HepG2 (cell line): ENCODE data around the gene PARD3. TPM values are rescaled to one million over a fixed set of nuclear protein-coding genes. Genes with fewer than 3 reads are reported as not detected.
A peak's percentile ranks its signal among the peaks of the same experiment; 100 is the strongest.

Experiments
- CEBPB ChIP-seq: IDR thresholded peaks from 2 replicates; pipeline ENCODE4 v1.6.1; 2011; ENCODE audit warnings: low read depth, low read length, improper control_type of control experiment, borderline replicate concordance
- CEBPG ChIP-seq: IDR thresholded peaks from 2 replicates; pipeline ENCODE4 v1.6.1; 2016
- DNMT3B ChIP-seq: conservative IDR thresholded peaks from 2 replicates; pipeline ENCODE4 v1.6.1; 2016; ENCODE audit warnings: missing biosample characterization, control low read depth
- JDP2 ChIP-seq: sonication (generic); formaldehyde crosslinking; IDR thresholded peaks from 2 replicates; pipeline ENCODE4 v1.8.1; 2022; ENCODE audit warnings: missing genetic modification reagents, borderline replicate concordance
- JUND ChIP-seq: sonication (generic); formaldehyde crosslinking; IDR thresholded peaks from 2 replicates; pipeline ENCODE4 v1.8.0; 2022; ENCODE audit warnings: mild to moderate bottlenecking, missing genetic modification reagents
- MTF2 ChIP-seq: sonication (generic); formaldehyde crosslinking; IDR thresholded peaks from 2 replicates; pipeline ENCODE4 v1.5.0; 2020; ENCODE audit warnings: missing genetic modification reagents, borderline replicate concordance
- POGZ ChIP-seq: sonication (generic); formaldehyde crosslinking; IDR thresholded peaks from 2 replicates; pipeline ENCODE4 v1.4.0; 2020; ENCODE audit warnings: mild to moderate bottlenecking, missing genetic modification reagents
- POLR2AphosphoS2 ChIP-seq: IDR thresholded peaks from 2 replicates; pipeline ENCODE4 v1.6.1; 2011; ENCODE audit warnings: low read depth, low read length, improper control_type of control experiment
- SAFB2 ChIP-seq: sonication (generic); formaldehyde crosslinking; IDR thresholded peaks from 2 replicates; pipeline ENCODE4 v1.5.1; 2020; ENCODE audit warnings: missing genetic modification reagents, low read depth, mild to moderate bottlenecking, borderline replicate concordance
- TRIM24 ChIP-seq: sonication (generic); formaldehyde crosslinking; IDR thresholded peaks from 2 replicates; pipeline ENCODE4 v1.8.0; 2022; ENCODE audit warnings: mild to moderate bottlenecking, missing genetic modification reagents
- ZBTB38 ChIP-seq: sonication (generic); formaldehyde crosslinking; IDR thresholded peaks from 2 replicates; pipeline ENCODE4 v1.5.1; 2020; ENCODE audit warnings: mild to moderate bottlenecking, missing genetic modification reagents
- ZNF546 ChIP-seq: sonication (generic); formaldehyde crosslinking; conservative IDR thresholded peaks from 2 replicates; pipeline ENCODE4 v1.8.1; 2023; ENCODE audit warnings: mild to moderate bottlenecking, missing genetic modification reagents
- ZNF549 ChIP-seq: sonication (generic); formaldehyde crosslinking; IDR thresholded peaks from 2 replicates; pipeline ENCODE4 v1.5.0; 2020; ENCODE audit warnings: missing genetic modification reagents
- polyA plus RNA-seq, 8 experiments: library from polyadenylated mRNA; depleted of rRNA in 3 of 8; stranded (reverse) in 7 of 8; unstranded in 1 of 8; fragments of >200 nt; fragmentation: Illumina TruSeq in 4 of 8; extraction: Trizol in 4 of 8; gene quantifications; 2 replicates each; pipeline versions ENCODE4 v1.2.1 to v1.2.3, GENCODE V29; 2011 to 2016; ENCODE audit warnings: low read depth in 4 of 8, missing spikeins in 1 of 8, mixed read lengths in 1 of 8; ENCODE audit not compliant: insufficient read depth in 1 of 8
- total RNA-seq, 5 experiments: library from RNA; depleted of rRNA; stranded (reverse); fragments of >200 nt; fragmentation: Illumina TruSeq; extraction: Trizol; gene quantifications; 2 replicates each; pipeline ENCODE4 v1.2.3, GENCODE V29; 2016; ENCODE audit warnings: low read depth in 1 of 5
- TF ChIP-seq, protein P1 (sequence below): sonication (generic); formaldehyde crosslinking; IDR thresholded peaks from 2 replicates; pipeline ENCODE4 v1.8.1; 2022; ENCODE audit warnings: low read depth, mild to moderate bottlenecking, missing genetic modification reagents
- TF ChIP-seq, protein P2 (sequence below): IDR thresholded peaks from 2 replicates; pipeline ENCODE4 v1.6.1; 2016; ENCODE audit warnings: mild to moderate bottlenecking
- TF ChIP-seq, protein P3 (sequence below): sonication (generic); formaldehyde crosslinking; IDR thresholded peaks from 2 replicates; pipeline ENCODE4 v1.9.0; 2021; ENCODE audit warnings: mild to moderate bottlenecking, missing genetic modification reagents
- TF ChIP-seq, protein P4 (sequence below): sonication (generic); formaldehyde crosslinking; conservative IDR thresholded peaks from 2 replicates; pipeline ENCODE4 v1.8.0; 2022; ENCODE audit warnings: mild to moderate bottlenecking, moderate library complexity, missing genetic modification reagents

The PARD3 gene
- total and polyA plus RNA-seq, 2 of the 13 experiments (the other 11 are each of a cell fraction or from before 2014, with no cell fraction given), result 40.9 to 60.0 TPM

DNA sequence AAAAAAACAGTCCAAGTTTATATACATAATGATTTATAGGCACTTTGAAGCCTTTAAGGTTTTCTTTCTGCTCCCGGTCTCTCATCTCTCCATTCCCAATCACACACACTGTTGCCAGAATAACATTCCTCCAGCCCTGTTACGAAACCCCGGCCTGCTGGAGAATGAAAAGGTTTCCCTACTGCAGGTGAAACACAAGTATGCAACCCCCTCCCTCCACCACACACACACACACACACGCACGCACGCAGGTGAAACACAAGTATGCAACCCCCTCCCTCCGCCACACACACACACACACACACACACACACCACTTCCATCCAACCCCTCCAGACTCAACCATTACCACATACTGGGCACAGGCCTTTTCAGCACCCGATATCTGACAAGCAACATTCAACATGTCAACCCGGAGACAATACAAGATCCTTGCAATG is 87.5 kb downstream of the PARD3 start (continued):
- TF ChIP-seq ZBTB38 (CRISPR knock-in tag), result no peak
- TF ChIP-seq, protein P1, sequence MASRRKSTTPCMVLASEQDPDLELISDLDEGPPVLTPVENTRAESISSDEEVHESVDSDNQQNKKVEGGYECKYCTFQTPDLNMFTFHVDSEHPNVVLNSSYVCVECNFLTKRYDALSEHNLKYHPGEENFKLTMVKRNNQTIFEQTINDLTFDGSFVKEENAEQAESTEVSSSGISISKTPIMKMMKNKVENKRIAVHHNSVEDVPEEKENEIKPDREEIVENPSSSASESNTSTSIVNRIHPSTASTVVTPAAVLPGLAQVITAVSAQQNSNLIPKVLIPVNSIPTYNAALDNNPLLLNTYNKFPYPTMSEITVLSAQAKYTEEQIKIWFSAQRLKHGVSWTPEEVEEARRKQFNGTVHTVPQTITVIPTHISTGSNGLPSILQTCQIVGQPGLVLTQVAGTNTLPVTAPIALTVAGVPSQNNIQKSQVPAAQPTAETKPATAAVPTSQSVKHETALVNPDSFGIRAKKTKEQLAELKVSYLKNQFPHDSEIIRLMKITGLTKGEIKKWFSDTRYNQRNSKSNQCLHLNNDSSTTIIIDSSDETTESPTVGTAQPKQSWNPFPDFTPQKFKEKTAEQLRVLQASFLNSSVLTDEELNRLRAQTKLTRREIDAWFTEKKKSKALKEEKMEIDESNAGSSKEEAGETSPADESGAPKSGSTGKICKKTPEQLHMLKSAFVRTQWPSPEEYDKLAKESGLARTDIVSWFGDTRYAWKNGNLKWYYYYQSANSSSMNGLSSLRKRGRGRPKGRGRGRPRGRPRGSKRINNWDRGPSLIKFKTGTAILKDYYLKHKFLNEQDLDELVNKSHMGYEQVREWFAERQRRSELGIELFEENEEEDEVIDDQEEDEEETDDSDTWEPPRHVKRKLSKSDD (CRISPR knock-in tag), result no peak
- TF ChIP-seq, protein P2, sequence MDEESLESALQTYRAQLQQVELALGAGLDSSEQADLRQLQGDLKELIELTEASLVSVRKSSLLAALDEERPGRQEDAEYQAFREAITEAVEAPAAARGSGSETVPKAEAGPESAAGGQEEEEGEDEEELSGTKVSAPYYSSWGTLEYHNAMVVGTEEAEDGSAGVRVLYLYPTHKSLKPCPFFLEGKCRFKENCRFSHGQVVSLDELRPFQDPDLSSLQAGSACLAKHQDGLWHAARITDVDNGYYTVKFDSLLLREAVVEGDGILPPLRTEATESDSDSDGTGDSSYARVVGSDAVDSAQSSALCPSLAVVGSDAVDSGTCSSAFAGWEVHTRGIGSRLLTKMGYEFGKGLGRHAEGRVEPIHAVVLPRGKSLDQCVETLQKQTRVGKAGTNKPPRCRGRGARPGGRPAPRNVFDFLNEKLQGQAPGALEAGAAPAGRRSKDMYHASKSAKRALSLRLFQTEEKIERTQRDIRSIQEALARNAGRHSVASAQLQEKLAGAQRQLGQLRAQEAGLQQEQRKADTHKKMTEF (CRISPR knock-in tag), result no peak
- 0 out of 2 replicates have a peak, but pooled peaks have one; percentile 32 for TF ChIP-seq JUND (CRISPR knock-in tag)
- TF ChIP-seq ZNF549 (CRISPR knock-in tag), result no peak
- no peak for TF ChIP-seq DNMT3B (CRISPR knock-in tag)
- TF ChIP-seq SAFB2, result no peak
- peak; percentile 84 for TF ChIP-seq CEBPB
- TF ChIP-seq JDP2 (CRISPR knock-in tag), result no peak
- TF ChIP-seq MTF2 (CRISPR knock-in tag), result no peak
- peak; percentile 82 for TF ChIP-seq CEBPG
- TF ChIP-seq ZNF546, result no peak
- TF ChIP-seq, protein P3, sequence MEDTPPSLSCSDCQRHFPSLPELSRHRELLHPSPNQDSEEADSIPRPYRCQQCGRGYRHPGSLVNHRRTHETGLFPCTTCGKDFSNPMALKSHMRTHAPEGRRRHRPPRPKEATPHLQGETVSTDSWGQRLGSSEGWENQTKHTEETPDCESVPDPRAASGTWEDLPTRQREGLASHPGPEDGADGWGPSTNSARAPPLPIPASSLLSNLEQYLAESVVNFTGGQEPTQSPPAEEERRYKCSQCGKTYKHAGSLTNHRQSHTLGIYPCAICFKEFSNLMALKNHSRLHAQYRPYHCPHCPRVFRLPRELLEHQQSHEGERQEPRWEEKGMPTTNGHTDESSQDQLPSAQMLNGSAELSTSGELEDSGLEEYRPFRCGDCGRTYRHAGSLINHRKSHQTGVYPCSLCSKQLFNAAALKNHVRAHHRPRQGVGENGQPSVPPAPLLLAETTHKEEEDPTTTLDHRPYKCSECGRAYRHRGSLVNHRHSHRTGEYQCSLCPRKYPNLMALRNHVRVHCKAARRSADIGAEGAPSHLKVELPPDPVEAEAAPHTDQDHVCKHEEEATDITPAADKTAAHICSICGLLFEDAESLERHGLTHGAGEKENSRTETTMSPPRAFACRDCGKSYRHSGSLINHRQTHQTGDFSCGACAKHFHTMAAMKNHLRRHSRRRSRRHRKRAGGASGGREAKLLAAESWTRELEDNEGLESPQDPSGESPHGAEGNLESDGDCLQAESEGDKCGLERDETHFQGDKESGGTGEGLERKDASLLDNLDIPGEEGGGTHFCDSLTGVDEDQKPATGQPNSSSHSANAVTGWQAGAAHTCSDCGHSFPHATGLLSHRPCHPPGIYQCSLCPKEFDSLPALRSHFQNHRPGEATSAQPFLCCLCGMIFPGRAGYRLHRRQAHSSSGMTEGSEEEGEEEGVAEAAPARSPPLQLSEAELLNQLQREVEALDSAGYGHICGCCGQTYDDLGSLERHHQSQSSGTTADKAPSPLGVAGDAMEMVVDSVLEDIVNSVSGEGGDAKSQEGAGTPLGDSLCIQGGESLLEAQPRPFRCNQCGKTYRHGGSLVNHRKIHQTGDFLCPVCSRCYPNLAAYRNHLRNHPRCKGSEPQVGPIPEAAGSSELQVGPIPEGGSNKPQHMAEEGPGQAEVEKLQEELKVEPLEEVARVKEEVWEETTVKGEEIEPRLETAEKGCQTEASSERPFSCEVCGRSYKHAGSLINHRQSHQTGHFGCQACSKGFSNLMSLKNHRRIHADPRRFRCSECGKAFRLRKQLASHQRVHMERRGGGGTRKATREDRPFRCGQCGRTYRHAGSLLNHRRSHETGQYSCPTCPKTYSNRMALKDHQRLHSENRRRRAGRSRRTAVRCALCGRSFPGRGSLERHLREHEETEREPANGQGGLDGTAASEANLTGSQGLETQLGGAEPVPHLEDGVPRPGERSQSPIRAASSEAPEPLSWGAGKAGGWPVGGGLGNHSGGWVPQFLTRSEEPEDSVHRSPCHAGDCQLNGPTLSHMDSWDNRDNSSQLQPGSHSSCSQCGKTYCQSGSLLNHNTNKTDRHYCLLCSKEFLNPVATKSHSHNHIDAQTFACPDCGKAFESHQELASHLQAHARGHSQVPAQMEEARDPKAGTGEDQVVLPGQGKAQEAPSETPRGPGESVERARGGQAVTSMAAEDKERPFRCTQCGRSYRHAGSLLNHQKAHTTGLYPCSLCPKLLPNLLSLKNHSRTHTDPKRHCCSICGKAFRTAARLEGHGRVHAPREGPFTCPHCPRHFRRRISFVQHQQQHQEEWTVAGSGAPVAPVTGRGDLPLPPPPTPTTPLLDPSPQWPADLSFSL, result peak; percentile 91
- TF ChIP-seq POGZ, result no peak
- TF ChIP-seq, protein P4, sequence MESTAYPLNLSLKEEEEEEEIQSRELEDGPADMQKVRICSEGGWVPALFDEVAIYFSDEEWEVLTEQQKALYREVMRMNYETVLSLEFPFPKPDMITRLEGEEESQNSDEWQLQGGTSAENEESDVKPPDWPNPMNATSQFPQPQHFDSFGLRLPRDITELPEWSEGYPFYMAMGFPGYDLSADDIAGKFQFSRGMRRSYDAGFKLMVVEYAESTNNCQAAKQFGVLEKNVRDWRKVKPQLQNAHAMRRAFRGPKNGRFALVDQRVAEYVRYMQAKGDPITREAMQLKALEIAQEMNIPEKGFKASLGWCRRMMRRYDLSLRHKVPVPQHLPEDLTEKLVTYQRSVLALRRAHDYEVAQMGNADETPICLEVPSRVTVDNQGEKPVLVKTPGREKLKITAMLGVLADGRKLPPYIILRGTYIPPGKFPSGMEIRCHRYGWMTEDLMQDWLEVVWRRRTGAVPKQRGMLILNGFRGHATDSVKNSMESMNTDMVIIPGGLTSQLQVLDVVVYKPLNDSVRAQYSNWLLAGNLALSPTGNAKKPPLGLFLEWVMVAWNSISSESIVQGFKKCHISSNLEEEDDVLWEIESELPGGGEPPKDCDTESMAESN, result 0 out of 2 replicates have a peak, but pooled peaks have one; percentile 24
- TF ChIP-seq TRIM24 (CRISPR knock-in tag), result no peak
- no peak for TF ChIP-seq POLR2AphosphoS2
